Esophagus muscularis mucosa (tissue), 4 donors: ENCODE data around the gene CDH4. TPM values are rescaled to one million over a fixed set of nuclear protein-coding genes. Genes with fewer than 3 reads are reported as not detected.

Experiments
- DNase-seq: peaks from one replicate; pipeline ENCODE4 v3.0.0-alpha.2; 2017; ENCODE audit errors: extremely low spot score
- H3K27ac ChIP-seq, 4 donors: fragments of 200-600 bp; sonication (generic); replicated peaks in 1 of 4; 1 replicate in 3 of 4; 2 replicates in 1 of 4; pipeline ENCODE4 v1.5.1; 2016 to 2019; ENCODE audit warnings: mild to moderate bottlenecking in 1 of 4
- H3K27me3 ChIP-seq, 4 donors: fragments of 200-600 bp; sonication (generic); one replicate each; pipeline versions ENCODE4 v1.5.1 to v1.6.0; 2016 to 2019
- H3K36me3 ChIP-seq, 4 donors: fragments of 200-600 bp; sonication (generic); one replicate each; pipeline ENCODE4 v1.5.1; 2016 to 2019
- H3K4me1 ChIP-seq, 4 donors: fragments of 200-600 bp; sonication (generic); one replicate each; pipeline ENCODE4 v1.5.1; 2016 to 2019
- H3K4me3 ChIP-seq, 4 donors: fragments of 200-600 bp; sonication (generic); 1 replicate in 2 of 4; 2 replicates in 2 of 4; pipeline ENCODE4 v1.5.1; 2016 to 2019; ENCODE audit warnings: mild to moderate bottlenecking in 4 of 4, moderate library complexity in 1 of 4
- H3K9me3 ChIP-seq, 4 donors: fragments of 200-600 bp; sonication (generic); 1 replicate in 3 of 4; 2 replicates in 1 of 4; pipeline ENCODE4 v1.5.1; 2016 to 2019
- EP300 ChIP-seq: sonication (generic); formaldehyde crosslinking; IDR thresholded peaks from one replicate; pipeline ENCODE4 v1.6.1; 2017; ENCODE audit warnings: antibody characterized with exemption
- POLR2A ChIP-seq: fragments of 450-650 bp; IDR thresholded peaks from one replicate; pipeline ENCODE4 v1.6.1; 2017; ENCODE audit warnings: antibody characterized with exemption, moderate library complexity, mild to moderate bottlenecking, low read depth
- POLR2AphosphoS5 ChIP-seq, 2 donors: sonication (generic); formaldehyde crosslinking; IDR thresholded peaks; one replicate each; pipeline ENCODE4 v1.6.1; 2017; ENCODE audit warnings: antibody characterized with exemption in 2 of 2
- WGBS: methylation state at CpG from one replicate; pipeline ENCODE4 v1.1.5; 2018; 5-methylcytosine and 5-hydroxymethylcytosine counted together
- intact Hi-C: fragments of 100-400 bp; cut with DNase I; formaldehyde crosslinking; loops from one replicate; pipeline ENCODE4 v1.15.1; 2023
- total RNA-seq, 4 donors: library from RNA; depleted of rRNA; stranded (reverse); fragments of >200 nt; gene quantifications; one replicate each; pipeline versions ENCODE4 v1.1.0 to v1.2.1, GENCODE V29; 2016
- TF ChIP-seq, protein P1 (sequence below), 3 experiments: fragments of 200-600 bp in 2 of 3; fragments of 450-650 bp in 1 of 3; sonication (generic) in 2 of 3; IDR thresholded peaks; one replicate each; pipeline ENCODE4 v1.5.1; 2017 to 2019; ENCODE audit warnings: antibody characterized with exemption in 3 of 3, mild to moderate bottlenecking in 2 of 3, moderate library complexity in 1 of 3

The CDH4 gene
- total RNA-seq, 4 donors from 2014 or later: 0.42 to 1.3 (median 0.48) TPM

DNA sequence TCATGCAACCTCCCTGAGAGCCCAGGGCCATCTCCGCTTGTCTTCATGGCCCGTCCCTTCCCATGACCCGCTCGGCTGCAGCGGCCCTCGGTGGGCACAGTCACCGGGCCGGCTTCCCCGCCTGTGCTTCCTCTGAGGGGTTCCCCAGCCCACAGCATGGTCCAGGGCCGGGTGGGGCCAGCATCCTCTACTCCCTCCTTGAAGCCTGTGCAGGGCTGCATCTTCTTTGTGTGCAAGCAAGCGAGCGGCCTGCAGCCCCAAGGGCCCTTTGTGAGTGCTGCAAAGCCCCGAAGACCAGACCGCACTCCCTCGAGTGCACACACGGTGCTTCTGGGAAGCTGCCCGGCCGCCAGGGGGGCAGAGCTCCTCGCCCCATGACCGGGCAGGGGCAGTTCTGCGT is 547.9 kb downstream of the CDH4 start:
- 91% methylated on average over 11 of the region's 21 CpGs for WGBS
- no peaks in the 10 kb centered on the region for H3K9me3 ChIP-seq
- no peak for DNase-seq
- H3K27me3 ChIP-seq: peaks cover 0 to 49% (median 0%) of the 10 kb centered on the region in 4 donors
- no peak overlapping the region for H3K27ac ChIP-seq
- no peak overlapping the region for H3K4me3 ChIP-seq
- TF ChIP-seq POLR2A: no peak
- no peak for TF ChIP-seq POLR2AphosphoS5 (IDR thresholded peaks at IDR 0.05)
- TF ChIP-seq EP300: no peak
- TF ChIP-seq, protein P1, sequence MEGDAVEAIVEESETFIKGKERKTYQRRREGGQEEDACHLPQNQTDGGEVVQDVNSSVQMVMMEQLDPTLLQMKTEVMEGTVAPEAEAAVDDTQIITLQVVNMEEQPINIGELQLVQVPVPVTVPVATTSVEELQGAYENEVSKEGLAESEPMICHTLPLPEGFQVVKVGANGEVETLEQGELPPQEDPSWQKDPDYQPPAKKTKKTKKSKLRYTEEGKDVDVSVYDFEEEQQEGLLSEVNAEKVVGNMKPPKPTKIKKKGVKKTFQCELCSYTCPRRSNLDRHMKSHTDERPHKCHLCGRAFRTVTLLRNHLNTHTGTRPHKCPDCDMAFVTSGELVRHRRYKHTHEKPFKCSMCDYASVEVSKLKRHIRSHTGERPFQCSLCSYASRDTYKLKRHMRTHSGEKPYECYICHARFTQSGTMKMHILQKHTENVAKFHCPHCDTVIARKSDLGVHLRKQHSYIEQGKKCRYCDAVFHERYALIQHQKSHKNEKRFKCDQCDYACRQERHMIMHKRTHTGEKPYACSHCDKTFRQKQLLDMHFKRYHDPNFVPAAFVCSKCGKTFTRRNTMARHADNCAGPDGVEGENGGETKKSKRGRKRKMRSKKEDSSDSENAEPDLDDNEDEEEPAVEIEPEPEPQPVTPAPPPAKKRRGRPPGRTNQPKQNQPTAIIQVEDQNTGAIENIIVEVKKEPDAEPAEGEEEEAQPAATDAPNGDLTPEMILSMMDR (IDR thresholded peaks at IDR 0.05): no peak
- no peaks in the 10 kb centered on the region for H3K36me3 ChIP-seq
- H3K4me1 ChIP-seq: peaks cover 0 to 20% (median 16%) of the 10 kb centered on the region in 4 donors
- intact Hi-C loops: no loop called here

DNA sequence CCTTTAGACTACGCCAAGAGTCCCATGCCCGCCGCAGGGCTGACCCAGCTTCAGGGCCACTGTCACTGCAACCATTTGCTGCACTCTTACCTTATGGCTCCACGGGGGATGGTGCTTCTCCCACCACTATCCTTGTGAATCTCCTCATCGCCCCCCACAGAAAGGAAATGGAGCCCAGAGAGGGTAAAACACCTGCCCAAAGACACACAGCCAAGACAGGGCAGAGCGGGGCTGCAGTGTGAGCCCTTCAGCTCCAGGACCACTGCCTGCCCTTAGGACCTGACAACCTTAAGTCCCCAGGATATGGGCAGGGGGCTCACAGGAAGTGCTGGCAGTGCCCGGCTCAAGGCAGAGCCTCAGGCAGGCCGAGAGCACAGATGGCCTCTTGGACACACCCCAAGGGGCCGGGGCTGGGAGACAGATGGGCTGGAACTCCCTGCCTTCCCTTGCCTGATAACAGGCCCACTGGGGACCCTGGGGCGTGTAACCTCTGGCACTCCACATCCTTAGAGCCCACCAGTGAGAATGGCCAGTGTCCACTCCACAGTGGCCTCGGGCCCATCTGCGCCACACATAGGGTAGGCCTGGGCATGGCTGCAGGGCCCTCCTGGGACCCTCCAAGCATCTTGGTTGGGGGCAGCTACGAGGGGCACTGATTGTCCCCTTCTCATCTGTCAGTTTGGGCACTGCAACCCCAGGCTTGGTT is 548.5 kb downstream of the CDH4 start:
- no peaks in the 10 kb centered on the region for H3K9me3 ChIP-seq
- WGBS: 89% methylated on average over 9 of the region's 13 CpGs
- H3K4me3 ChIP-seq: no peak overlapping the region
- no peak for DNase-seq
- H3K4me1 ChIP-seq: peaks cover 0 to 20% (median 16%) of the 10 kb centered on the region in 4 donors
- TF ChIP-seq EP300 (no peak), POLR2AphosphoS5 (IDR thresholded peaks at IDR 0.05) (no peak), POLR2A (no peak)
- TF ChIP-seq, protein P1 (IDR thresholded peaks at IDR 0.05): no peak
- intact Hi-C loops: no loop called here
- H3K27ac ChIP-seq: no peak overlapping the region
- peaks cover 0 to 54% (median 0%) of the 10 kb centered on the region in 4 donors for H3K27me3 ChIP-seq
- no peaks in the 10 kb centered on the region for H3K36me3 ChIP-seq

DNA sequence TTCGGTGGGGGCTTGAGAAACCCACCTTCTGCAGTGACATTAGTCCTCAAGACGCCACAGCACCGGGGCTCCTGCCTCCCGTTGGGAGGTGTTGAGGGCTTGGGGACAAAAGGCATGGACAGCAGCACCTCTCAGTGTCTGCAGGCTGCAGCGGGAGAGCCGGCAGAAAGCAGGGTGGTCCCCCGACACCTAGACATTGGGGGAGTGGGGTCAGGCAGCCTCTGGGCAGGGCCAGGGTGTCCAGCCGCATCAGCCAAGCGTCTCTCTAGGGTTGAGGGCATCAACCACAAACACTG is 549.0 kb downstream of the CDH4 start:
- intact Hi-C loops: no loop called here
- Histone ChIP-seq H3K4me3 (no peak overlapping the region), H3K9me3 (no peaks in the 10 kb centered on the region), H3K36me3 (no peaks in the 10 kb centered on the region), H3K27ac (no peak overlapping the region), H3K4me1 (peaks cover 0 to 20% (median 16%) of the 10 kb centered on the region in 4 donors), H3K27me3 (peaks cover 0 to 57% (median 0%) of the 10 kb centered on the region in 4 donors)
- no peak for DNase-seq
- TF ChIP-seq EP300 (no peak), POLR2AphosphoS5 (IDR thresholded peaks at IDR 0.05) (no peak), POLR2A (no peak)
- TF ChIP-seq, protein P1 (IDR thresholded peaks at IDR 0.05): no peak
- 87% methylated on average over 9 of the region's 9 CpGs for WGBS

DNA sequence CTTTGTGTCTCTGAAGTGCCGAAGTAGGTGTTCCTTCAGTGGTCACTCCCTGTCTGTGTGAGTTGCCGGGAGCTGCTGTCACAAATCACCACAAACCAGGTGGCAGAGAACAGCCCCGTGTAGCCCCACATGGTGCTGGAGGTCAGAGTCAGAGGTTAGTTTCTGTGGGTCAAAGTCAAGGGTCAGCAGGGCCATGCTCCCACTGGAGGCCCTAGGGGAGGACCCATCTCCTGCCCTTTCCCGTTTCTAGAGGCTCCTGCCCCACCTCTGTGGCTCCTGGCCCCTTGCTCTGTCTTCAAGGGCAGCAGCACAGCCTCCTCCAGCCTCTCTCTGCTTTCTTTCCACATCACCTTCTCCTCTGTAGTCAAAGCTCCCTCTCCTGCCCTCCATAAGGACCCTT is 549.4 kb downstream of the CDH4 start:
- no peaks in the 10 kb centered on the region for H3K36me3 ChIP-seq
- no peak for DNase-seq
- H3K4me1 ChIP-seq: peaks cover 0 to 20% (median 16%) of the 10 kb centered on the region in 4 donors
- no peak overlapping the region for H3K27ac ChIP-seq
- H3K9me3 ChIP-seq: no peaks in the 10 kb centered on the region
- TF ChIP-seq EP300 (no peak), POLR2A (no peak), POLR2AphosphoS5 (IDR thresholded peaks at IDR 0.05) (no peak)
- TF ChIP-seq, protein P1 (IDR thresholded peaks at IDR 0.05): no peak
- intact Hi-C loops: no loop called here
- no peak overlapping the region for H3K4me3 ChIP-seq
- WGBS: 84% methylated on average over 4 of the region's 4 CpGs
- peaks cover 0 to 57% (median 0%) of the 10 kb centered on the region in 4 donors for H3K27me3 ChIP-seq
